Loucy (cell line): ENCODE data around the gene ZBTB37.

Experiments
- H2AFZ ChIP-seq: fragments of 200-600 bp; sonication (generic); 2 replicates; pipeline ENCODE4 v1.6.0; 2016; ENCODE audit warnings: antibody characterized with exemption, mild to moderate bottlenecking, low read length, moderate library complexity
- H3F3A ChIP-seq: fragments of 200-600 bp; 2 replicates; pipeline ENCODE4 v1.6.0; 2016; ENCODE audit warnings: antibody characterized with exemption, low read depth, mild to moderate bottlenecking
- H3K27me3 ChIP-seq: fragments of 200-600 bp; sonication (generic); 2 replicates; pipeline ENCODE4 v1.6.1; 2014; ENCODE audit warnings: low read length, mild to moderate bottlenecking; ENCODE audit not compliant: insufficient read depth, poor library complexity, severe bottlenecking
- H3K36me3 ChIP-seq: fragments of 200-600 bp; sonication (generic); 2 replicates; pipeline ENCODE4 v1.6.1; 2016; ENCODE audit warnings: low read length; ENCODE audit not compliant: insufficient read depth
- H3K4me1 ChIP-seq: fragments of 200-600 bp; sonication (generic); 2 replicates; pipeline ENCODE4 v1.5.1; 2014; ENCODE audit warnings: low read length, mild to moderate bottlenecking; ENCODE audit not compliant: insufficient read depth, poor library complexity, severe bottlenecking
- H3K4me2 ChIP-seq: fragments of 200-600 bp; sonication (generic); 2 replicates; pipeline ENCODE4 v1.6.0; 2014; ENCODE audit warnings: antibody characterized with exemption, low read length, low read depth, mild to moderate bottlenecking; ENCODE audit not compliant: poor library complexity, severe bottlenecking
- H3K4me3 ChIP-seq: fragments of 200-600 bp; sonication (generic); 2 replicates; pipeline ENCODE4 v1.5.1; 2014; ENCODE audit warnings: low read length, mild to moderate bottlenecking, mixed read lengths; ENCODE audit not compliant: poor library complexity, severe bottlenecking
- H3K79me2 ChIP-seq: fragments of 200-600 bp; sonication (generic); 2 replicates; pipeline ENCODE4 v1.6.1; 2014; ENCODE audit warnings: low read length; ENCODE audit not compliant: insufficient read depth
- H3K9ac ChIP-seq: fragments of 200-600 bp; sonication (generic); 2 replicates; pipeline ENCODE4 v1.6.0; 2014; ENCODE audit warnings: mild to moderate bottlenecking, low read depth, low read length, moderate library complexity; ENCODE audit not compliant: poor library complexity, severe bottlenecking
- H3K9me2 ChIP-seq: fragments of 200-600 bp; sonication (generic); replicated peaks from 2 replicates; pipeline ENCODE4 v1.6.1; 2016; ENCODE audit warnings: low read depth, low read length, mixed read lengths
- H3K9me3 ChIP-seq: fragments of 200-600 bp; sonication (generic); 2 replicates; pipeline ENCODE4 v1.6.1; 2014; ENCODE audit warnings: mild to moderate bottlenecking, antibody characterized with exemption, low read length, low read depth; ENCODE audit not compliant: insufficient read depth
- H4K20me1 ChIP-seq: fragments of 200-600 bp; sonication (generic); 2 replicates; pipeline ENCODE4 v1.6.0; 2014; ENCODE audit warnings: antibody characterized with exemption, low read length, mild to moderate bottlenecking; ENCODE audit not compliant: insufficient read depth, poor library complexity, severe bottlenecking
- CTCF ChIP-seq: fragments of 200-600 bp; sonication (generic); conservative IDR thresholded peaks from 2 replicates; pipeline ENCODE4 v1.5.1; 2014; ENCODE audit warnings: mild to moderate bottlenecking, antibody characterized with exemption, low read length
- EZH2phosphoT487 ChIP-seq: fragments of 200-600 bp; IDR thresholded peaks from 2 replicates; pipeline ENCODE4 v1.6.1; 2018; ENCODE audit warnings: antibody characterized with exemption, mild to moderate bottlenecking, moderate library complexity, borderline replicate concordance

The ZBTB37 gene

GRCh38 chr1:173937062-173937461 is 68.9 kb downstream of the ZBTB37 start:
- Histone ChIP-seq H3K27me3 (no peaks in the 10 kb centered on the region), H3K9me3 (no peaks in the 10 kb centered on the region), H3K4me1 (no peaks in the 10 kb centered on the region), H3K4me3 (no peak overlapping the region), H3K36me3 (peaks cover 90% of the 10 kb centered on the region), H3K9me2 (no peaks in the 10 kb centered on the region), H2AFZ (no peak overlapping the region), H3K79me2 (no peaks in the 10 kb centered on the region), H3K9ac (no peak overlapping the region), H3F3A (no peaks in the 10 kb centered on the region), H3K4me2 (no peak overlapping the region), H4K20me1 (peaks cover under 1% of the 10 kb centered on the region)
- TF ChIP-seq EZH2phosphoT487 (no peak), CTCF (no peak)

GRCh38 chr1:173946380-173946921 is 78.3 kb downstream of the ZBTB37 start:
- H3K9me2 ChIP-seq = no peaks in the 10 kb centered on the region

GRCh38 chr1:173948594-173948993 is 80.4 kb downstream of the ZBTB37 start:
- Histone ChIP-seq H3K4me1 (no peaks in the 10 kb centered on the region), H3K9ac (no peak overlapping the region), H3K36me3 (peaks cover 94% of the 10 kb centered on the region), H3K4me2 (no peak overlapping the region), H3K9me3 (no peaks in the 10 kb centered on the region), H3K9me2 (no peaks in the 10 kb centered on the region), H4K20me1 (peaks cover 4% of the 10 kb centered on the region), H3K4me3 (no peak overlapping the region), H3F3A (no peaks in the 10 kb centered on the region), H3K27me3 (no peaks in the 10 kb centered on the region), H3K79me2 (no peaks in the 10 kb centered on the region), H2AFZ (no peak overlapping the region)
- TF ChIP-seq EZH2phosphoT487 (no peak), CTCF (no peak)

More at GRCh38 chr1:173946380-173946921, 78.3 kb downstream of the ZBTB37 start:
- no peaks in the 10 kb centered on the region for H4K20me1 ChIP-seq
- no peaks in the 10 kb centered on the region for H3K79me2 ChIP-seq
- no peak overlapping the region for H3K4me2 ChIP-seq
- no peaks in the 10 kb centered on the region for H3K4me1 ChIP-seq
- no peak overlapping the region for H2AFZ ChIP-seq
- no peak overlapping the region for H3K9ac ChIP-seq
- no peak overlapping the region for H3K4me3 ChIP-seq
- H3K9me3 ChIP-seq = no peaks in the 10 kb centered on the region
- H3K27me3 ChIP-seq = no peaks in the 10 kb centered on the region
- H3K36me3 ChIP-seq = peaks cover 94% of the 10 kb centered on the region
- no peak for TF ChIP-seq EZH2phosphoT487
- no peak for TF ChIP-seq CTCF
- no peaks in the 10 kb centered on the region for H3F3A ChIP-seq
